SK-N-SH (cell line): ENCODE measurements around the gene GRAMD1B. TPM values are rescaled to one million over a fixed set of nuclear protein-coding genes. Genes with fewer than 3 reads are reported as not detected.

ENCODE experiments used
- CTCF ChIA-PET: fragments of 300-600, 350-600 bp; formaldehyde crosslinking; extraction: SDS; loops from one replicate; lab custom pipeline; 2021; lab: Yijun Ruan, JAX
- POLR2A ChIA-PET: fragments of 350-600 bp; sonication (Branson Sonifier 250); formaldehyde crosslinking; extraction: SDS; loops from one replicate; lab custom pipeline; 2020; ENCODE audit warnings: antibody characterized with exemption, inconsistent platforms; lab: Yijun Ruan, JAX
- DNase-seq: peaks from one replicate; pipeline ENCODE4 v3.0.0; 2012
- H2AFZ ChIP-seq: fragments of 200-600 bp; sonication (generic); 2 replicates; pipeline ENCODE4 v1.8.1; 2016; ENCODE audit warnings: antibody characterized with exemption, mild to moderate bottlenecking, low read depth
- H3F3A ChIP-seq: fragments of 200-600 bp; sonication (generic); replicated peaks from 2 replicates; pipeline ENCODE3; 2016; ENCODE audit warnings: antibody characterized with exemption, mild to moderate bottlenecking; ENCODE audit not compliant: insufficient read depth
- H3K27ac ChIP-seq, 2 experiments: fragments of 200-500 bp in 1 of 2; fragments of 200-600 bp in 1 of 2; sonication (Bioruptor generic) in 1 of 2; sonication (generic), shearing (Covaris generic) in 1 of 2; 2 replicates each; pipeline versions ENCODE4 v1.5.1 to v1.6.1; 2014 to 2016; ENCODE audit warnings: low read depth in 2 of 2, inconsistent platforms in 1 of 2, low read length in 1 of 2, mild to moderate bottlenecking in 1 of 2, mixed read lengths in 1 of 2
- H3K27me3 ChIP-seq: fragments of 200-600 bp; sonication (generic), shearing (Covaris generic); 2 replicates; pipeline ENCODE4 v1.6.1; 2016; ENCODE audit warnings: mixed run types; ENCODE audit not compliant: insufficient read depth
- H3K36me3 ChIP-seq, 2 experiments: fragments of 200-500 bp in 1 of 2; fragments of 200-600 bp in 1 of 2; sonication (Bioruptor generic) in 1 of 2; sonication (generic) in 1 of 2; replicated peaks in 1 of 2; 2 replicates each; pipeline versions ENCODE3 to v1.5.1; 2014 to 2016; ENCODE audit warnings: low read length in 1 of 2, mild to moderate bottlenecking in 1 of 2; ENCODE audit not compliant: insufficient read depth in 2 of 2, control insufficient read depth in 1 of 2
- H3K4me1 ChIP-seq, 2 experiments: fragments of 200-500 bp in 1 of 2; fragments of 200-600 bp in 1 of 2; sonication (Bioruptor generic) in 1 of 2; sonication (generic), shearing (Covaris generic) in 1 of 2; 2 replicates each; pipeline versions ENCODE4 v1.5.1 to v1.6.1; 2014 to 2016; ENCODE audit warnings: low read depth in 1 of 2, low read length in 1 of 2, mixed run types in 1 of 2; ENCODE audit not compliant: insufficient read depth in 2 of 2, control insufficient read depth in 1 of 2
- H3K4me2 ChIP-seq: fragments of 200-600 bp; sonication (generic), shearing (Covaris generic); 2 replicates; pipeline ENCODE4 v1.6.1; 2017; ENCODE audit warnings: mixed run types
- H3K4me3 ChIP-seq, 2 experiments: fragments of 200-500 bp in 1 of 2; fragments of 200-600 bp in 1 of 2; sonication (Bioruptor generic) in 1 of 2; sonication (generic), shearing (Covaris generic) in 1 of 2; 2 replicates each; pipeline versions ENCODE4 v1.5.1 to v1.8.1; 2014 to 2016; ENCODE audit warnings: low read depth in 2 of 2, inconsistent platforms in 1 of 2, low read length in 1 of 2, mild to moderate bottlenecking in 1 of 2, mixed read lengths in 1 of 2, moderate library complexity in 1 of 2
- H3K79me2 ChIP-seq: fragments of 200-600 bp; sonication (generic); 2 replicates; pipeline ENCODE4 v1.8.1; 2017; ENCODE audit warnings: mild to moderate bottlenecking; ENCODE audit not compliant: insufficient read depth
- H3K9ac ChIP-seq: fragments of 200-600 bp; sonication (generic); 2 replicates; pipeline ENCODE4 v1.6.1; 2017; ENCODE audit warnings: mixed run types
- H3K9me2 ChIP-seq: fragments of 200-600 bp; sonication (generic); 2 replicates; pipeline ENCODE4 v1.6.1; 2017; ENCODE audit warnings: mixed run types
- H3K9me3 ChIP-seq: fragments of 200-600 bp; sonication (generic); 2 replicates; pipeline ENCODE4 v1.6.1; 2017; ENCODE audit warnings: mixed run types, mild to moderate bottlenecking, moderate library complexity
- H4K20me1 ChIP-seq: fragments of 200-600 bp; sonication (generic); 2 replicates; pipeline ENCODE4 v1.6.1; 2017; ENCODE audit warnings: mild to moderate bottlenecking, mixed run types; ENCODE audit not compliant: insufficient read depth
- CHD2 ChIP-seq: fragments of 150-350 bp; IDR thresholded peaks from 2 replicates; pipeline ENCODE4 v1.6.1; 2018; ENCODE audit warnings: low read length; ENCODE audit not compliant: partially characterized antibody
- ELF1 ChIP-seq: IDR thresholded peaks from 2 replicates; pipeline ENCODE4 v1.4.0; 2012
- JUND ChIP-seq: IDR thresholded peaks from 2 replicates; pipeline ENCODE4 v1.4.0; 2012
- NFIC ChIP-seq: IDR thresholded peaks from 2 replicates; pipeline ENCODE4 v1.4.0; 2012; ENCODE audit warnings: borderline replicate concordance
- PBX3 ChIP-seq: IDR thresholded peaks from 2 replicates; pipeline ENCODE4; 2012
- POLR2AphosphoS5 ChIP-seq: IDR thresholded peaks from 2 replicates; pipeline ENCODE4 v1.6.1; 2012; ENCODE audit warnings: low read depth, low read length
- ZBTB33 ChIP-seq: IDR thresholded peaks from 2 replicates; pipeline ENCODE4 v1.4.0; 2012; ENCODE audit warnings: low read depth, borderline replicate concordance
- whole genome bisulfite sequencing: methylation state at CpG from one replicate; pipeline ENCODE4 v1.1.6; 2017; ENCODE audit warnings: low lambda C conversion rate; 5-methylcytosine and 5-hydroxymethylcytosine counted together
- polyA plus RNA-seq, 3 experiments: library from polyadenylated mRNA; depleted of rRNA; stranded (reverse); fragments of >200 nt; gene quantifications; 2 replicates each; pipeline ENCODE4 v1.2.3, GENCODE V29; 2012
- TF ChIP-seq, protein P1 (sequence below): fragments of 150-350 bp; IDR thresholded peaks from 2 replicates; pipeline ENCODE4 v1.6.1; 2016; ENCODE audit warnings: mild to moderate bottlenecking, low read depth, low read length
- TF ChIP-seq, protein P2 (sequence below): IDR thresholded peaks from 2 replicates; pipeline ENCODE4 v1.6.1; 2012; ENCODE audit warnings: mild to moderate bottlenecking, low read depth, low read length, moderate library complexity

GRAMD1B gene
- polyA plus RNA-seq, 1 of the 3 experiments (the other 2 are of a cell fraction): 14.5 TPM

DNA sequence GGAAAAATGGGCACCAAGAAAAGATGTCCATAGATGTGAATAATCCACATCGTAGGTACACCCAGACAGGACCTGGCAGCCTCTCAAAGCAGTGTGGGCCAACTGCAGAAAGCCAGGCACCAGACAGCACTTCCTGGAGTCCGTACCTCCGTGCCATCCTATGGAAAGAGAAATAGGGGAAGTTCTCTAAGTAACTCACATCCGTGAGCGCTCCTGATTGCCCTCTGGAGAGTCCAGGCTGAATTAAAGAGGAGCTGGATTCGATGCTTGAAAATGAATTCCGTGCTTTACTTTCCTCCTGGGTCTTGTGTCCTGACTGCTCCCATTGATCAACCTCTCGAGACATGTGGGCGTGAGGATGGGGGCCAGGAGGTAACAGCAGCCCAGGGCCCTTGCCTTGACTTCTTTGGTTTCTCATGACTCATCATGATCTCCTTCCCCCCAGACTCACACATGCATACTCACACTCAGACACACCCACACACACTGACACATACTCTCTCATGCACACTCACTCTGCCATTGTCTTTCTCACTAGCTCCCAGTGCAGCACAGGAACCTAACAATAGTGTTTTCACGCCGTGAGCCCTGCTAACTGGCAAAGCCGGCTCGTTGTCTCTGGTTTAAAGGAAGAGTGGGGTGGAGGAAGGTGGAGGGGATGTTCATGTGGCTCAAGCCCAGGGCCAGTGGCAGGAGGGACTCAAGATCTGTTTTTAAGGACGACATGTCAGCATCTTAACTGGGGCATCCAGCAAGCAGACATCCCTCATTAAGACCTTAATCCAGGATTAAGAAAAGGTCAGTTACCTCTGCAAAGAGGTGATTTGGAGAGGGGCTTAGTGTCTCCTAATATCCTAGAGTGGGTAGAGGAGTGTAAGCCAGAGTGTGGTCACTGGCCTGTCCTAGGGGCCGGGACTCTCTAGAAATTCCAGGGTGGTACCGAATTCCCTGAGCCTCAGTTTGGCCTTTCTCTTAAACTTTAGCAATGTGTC, 120.2 kb downstream of the GRAMD1B start:
- TF ChIP-seq, protein P1, sequence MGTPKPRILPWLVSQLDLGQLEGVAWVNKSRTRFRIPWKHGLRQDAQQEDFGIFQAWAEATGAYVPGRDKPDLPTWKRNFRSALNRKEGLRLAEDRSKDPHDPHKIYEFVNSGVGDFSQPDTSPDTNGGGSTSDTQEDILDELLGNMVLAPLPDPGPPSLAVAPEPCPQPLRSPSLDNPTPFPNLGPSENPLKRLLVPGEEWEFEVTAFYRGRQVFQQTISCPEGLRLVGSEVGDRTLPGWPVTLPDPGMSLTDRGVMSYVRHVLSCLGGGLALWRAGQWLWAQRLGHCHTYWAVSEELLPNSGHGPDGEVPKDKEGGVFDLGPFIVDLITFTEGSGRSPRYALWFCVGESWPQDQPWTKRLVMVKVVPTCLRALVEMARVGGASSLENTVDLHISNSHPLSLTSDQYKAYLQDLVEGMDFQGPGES: no peak
- TF ChIP-seq NFIC (no peak), ELF1 (no peak), POLR2AphosphoS5 (no peak), PBX3 (no peak), JUND (no peak), ZBTB33 (no peak), CHD2 (no peak)
- TF ChIP-seq, protein P2, sequence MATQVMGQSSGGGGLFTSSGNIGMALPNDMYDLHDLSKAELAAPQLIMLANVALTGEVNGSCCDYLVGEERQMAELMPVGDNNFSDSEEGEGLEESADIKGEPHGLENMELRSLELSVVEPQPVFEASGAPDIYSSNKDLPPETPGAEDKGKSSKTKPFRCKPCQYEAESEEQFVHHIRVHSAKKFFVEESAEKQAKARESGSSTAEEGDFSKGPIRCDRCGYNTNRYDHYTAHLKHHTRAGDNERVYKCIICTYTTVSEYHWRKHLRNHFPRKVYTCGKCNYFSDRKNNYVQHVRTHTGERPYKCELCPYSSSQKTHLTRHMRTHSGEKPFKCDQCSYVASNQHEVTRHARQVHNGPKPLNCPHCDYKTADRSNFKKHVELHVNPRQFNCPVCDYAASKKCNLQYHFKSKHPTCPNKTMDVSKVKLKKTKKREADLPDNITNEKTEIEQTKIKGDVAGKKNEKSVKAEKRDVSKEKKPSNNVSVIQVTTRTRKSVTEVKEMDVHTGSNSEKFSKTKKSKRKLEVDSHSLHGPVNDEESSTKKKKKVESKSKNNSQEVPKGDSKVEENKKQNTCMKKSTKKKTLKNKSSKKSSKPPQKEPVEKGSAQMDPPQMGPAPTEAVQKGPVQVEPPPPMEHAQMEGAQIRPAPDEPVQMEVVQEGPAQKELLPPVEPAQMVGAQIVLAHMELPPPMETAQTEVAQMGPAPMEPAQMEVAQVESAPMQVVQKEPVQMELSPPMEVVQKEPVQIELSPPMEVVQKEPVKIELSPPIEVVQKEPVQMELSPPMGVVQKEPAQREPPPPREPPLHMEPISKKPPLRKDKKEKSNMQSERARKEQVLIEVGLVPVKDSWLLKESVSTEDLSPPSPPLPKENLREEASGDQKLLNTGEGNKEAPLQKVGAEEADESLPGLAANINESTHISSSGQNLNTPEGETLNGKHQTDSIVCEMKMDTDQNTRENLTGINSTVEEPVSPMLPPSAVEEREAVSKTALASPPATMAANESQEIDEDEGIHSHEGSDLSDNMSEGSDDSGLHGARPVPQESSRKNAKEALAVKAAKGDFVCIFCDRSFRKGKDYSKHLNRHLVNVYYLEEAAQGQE: no peak
- TF ChIP-seq, all 33 proteins: peak for 0
- Histone ChIP-seq H3K36me3 (no peaks in the 10 kb centered on the region), H3K4me2 (no peak overlapping the region), H4K20me1 (no peaks in the 10 kb centered on the region), H3K9me2 (no peaks in the 10 kb centered on the region), H3K27ac (no peak overlapping the region), H3K4me3 (no peak overlapping the region), H3K9me3 (no peaks in the 10 kb centered on the region), H2AFZ (no peak overlapping the region), H3K27me3 (no peaks in the 10 kb centered on the region), H3K79me2 (peaks cover 3% of the 10 kb centered on the region; the same call in 1 of the 2 replicates), H3K4me1 (peaks cover 14 to 17% of the 10 kb centered on the region in 2 experiments; a peak in 2 of 4 replicates), H3K9ac (no peak overlapping the region), H3F3A (peaks cover 9% of the 10 kb centered on the region)
- 96% methylated on average over 16 of the region's 16 CpGs for WGBS
- ChIA-PET CTCF (interaction anchor here (0.9 to 3.1 kb wide), 2 partner anchors 9 to 39 kb away, joined by 3 to 10 read pairs; no protein-coding TSS in a partner anchor), POLR2A (no interaction called here)
- DNase-seq: no peak
